Gastrocnemius medialis (tissue), 4 donors: Measurements from ENCODE around the gene GGT7. TPM values are rescaled to one million over a fixed set of nuclear protein-coding genes. Genes with fewer than 3 reads are reported as not detected.

ENCODE experiments used
- ATAC-seq, 2 donors: fragments of 150-250 bp; one replicate each; pipeline ENCODE4 v1.9.1; 2016
- DNase-seq, 2 donors: peaks; one replicate each; pipeline ENCODE4 v3.0.0-alpha.2; 2019
- H3K27ac ChIP-seq, 4 donors: fragments of 200-600 bp; sonication (generic); 1 replicate in 1 of 4; 2 replicates in 3 of 4; pipeline ENCODE4 v1.5.1; 2016 to 2018; ENCODE audit warnings: mild to moderate bottlenecking in 2 of 4, moderate library complexity in 1 of 4
- H3K27me3 ChIP-seq, 3 donors: fragments of 200-600 bp; sonication (generic) in 2 of 3; 1 replicate in 1 of 3; 2 replicates in 2 of 3; pipeline versions ENCODE4 v1.5.1 to v1.6.0; 2016 to 2019; ENCODE audit warnings: mild to moderate bottlenecking in 1 of 3, moderate library complexity in 1 of 3
- H3K36me3 ChIP-seq, 2 donors: fragments of 200-600 bp; sonication (generic) in 1 of 2; one replicate each; pipeline ENCODE4 v1.5.1; 2017 to 2018
- H3K4me1 ChIP-seq, 2 donors: fragments of 200-600 bp; sonication (generic) in 1 of 2; one replicate each; pipeline ENCODE4 v1.5.1; 2016 to 2017; ENCODE audit warnings: mild to moderate bottlenecking in 2 of 2
- H3K4me3 ChIP-seq, 4 donors: fragments of 200-600 bp; sonication (generic) in 3 of 4; 1 replicate in 1 of 4; 2 replicates in 3 of 4; pipeline ENCODE4 v1.5.1; 2016 to 2019; ENCODE audit warnings: mild to moderate bottlenecking in 2 of 4
- H3K9me3 ChIP-seq, 3 donors: fragments of 200-600 bp; sonication (generic) in 2 of 3; 1 replicate in 1 of 3; 2 replicates in 2 of 3; pipeline ENCODE4 v1.5.1; 2016 to 2019
- POLR2A ChIP-seq, 2 donors: fragments of 450-650 bp; IDR thresholded peaks; one replicate each; pipeline ENCODE4 v1.6.1; 2017; ENCODE audit warnings: antibody characterized with exemption in 2 of 2, mild to moderate bottlenecking in 2 of 2, moderate library complexity in 2 of 2
- in situ Hi-C, 4 donors: fragments of 200-750 bp; cut with MboI; loops; one replicate each; pipeline versions ENCODE4 v1.15.0 to v1.8.0; 2017; ENCODE audit warnings: low sequenced_read_pairs in 4 of 4
- intact Hi-C: fragments of 100-400 bp; cut with DNase I; formaldehyde crosslinking; loops from one replicate; pipeline ENCODE4 v1.15.1; 2023; ENCODE audit warnings: low total_unique reads
- total RNA-seq, 4 donors: library from RNA; depleted of rRNA; stranded (reverse); fragments of >200 nt; gene quantifications; one replicate each; pipeline versions ENCODE4 v1.1.0 to v1.2.3, GENCODE V29; 2016
- TF ChIP-seq, protein P1 (sequence below), 5 experiments: fragments of 450-650 bp in 3 of 5; fragments of 200-600 bp in 2 of 5; sonication (generic) in 2 of 5; IDR thresholded peaks in 4 of 5; conservative IDR thresholded peaks in 1 of 5; 1 replicate in 4 of 5; 2 replicates in 1 of 5; pipeline ENCODE4 v1.5.1; 2016 to 2019; ENCODE audit warnings: antibody characterized with exemption in 5 of 5, mild to moderate bottlenecking in 3 of 5, moderate library complexity in 3 of 5

GGT7 gene
- total RNA-seq, 4 donors from 2014 or later, result 11.4 to 54.2 (median 15.4) TPM

DNA sequence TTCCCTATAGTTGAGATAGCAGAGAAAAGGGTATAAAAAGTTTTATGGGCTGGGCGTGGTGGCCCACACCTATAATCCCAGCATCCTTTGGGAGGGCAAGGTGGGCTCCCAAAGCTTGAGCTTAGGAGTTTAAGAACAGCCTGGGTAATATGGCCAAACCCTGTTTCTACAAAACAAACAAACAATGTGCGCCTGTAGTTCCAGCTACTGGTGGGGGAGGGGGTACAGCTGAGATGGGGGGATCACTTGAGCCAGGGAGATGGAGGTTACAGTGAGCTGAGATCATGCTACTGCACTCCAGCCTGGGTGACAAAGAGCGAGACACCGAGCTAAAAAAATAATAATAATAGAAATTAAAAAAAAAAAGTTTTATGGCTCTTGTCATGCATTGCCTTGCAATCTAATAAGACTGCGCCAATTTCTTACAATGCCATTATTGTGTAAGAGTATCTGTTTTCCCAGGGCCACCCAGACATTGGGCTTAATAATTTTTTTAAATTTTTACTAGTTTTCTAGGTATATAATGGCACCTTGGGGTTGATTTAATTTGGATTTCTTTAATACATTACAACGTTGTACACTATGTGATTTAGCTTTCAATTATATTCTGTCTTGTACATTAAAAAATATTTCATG is 7.7 kb upstream of the GGT7 start:
- in situ Hi-C loops (no loop called here), intact Hi-C loops (no loop called here)
- no peak for ATAC-seq
- Histone ChIP-seq H3K9me3 (no peaks in the 10 kb centered on the region), H3K4me3 (no peak overlapping the region), H3K36me3 (peaks cover 0 to 22% of the 10 kb centered on the region in 2 donors), H3K27ac (peak overlapping the region; percentile 20 to 72 (median 42)), H3K4me1 (peaks cover 32 to 38% of the 10 kb centered on the region in 2 donors), H3K27me3 (no peaks in the 10 kb centered on the region)
- DNase-seq, result no peak
- no peak for TF ChIP-seq POLR2A (IDR thresholded peaks at IDR 0.05)
- TF ChIP-seq, protein P1, sequence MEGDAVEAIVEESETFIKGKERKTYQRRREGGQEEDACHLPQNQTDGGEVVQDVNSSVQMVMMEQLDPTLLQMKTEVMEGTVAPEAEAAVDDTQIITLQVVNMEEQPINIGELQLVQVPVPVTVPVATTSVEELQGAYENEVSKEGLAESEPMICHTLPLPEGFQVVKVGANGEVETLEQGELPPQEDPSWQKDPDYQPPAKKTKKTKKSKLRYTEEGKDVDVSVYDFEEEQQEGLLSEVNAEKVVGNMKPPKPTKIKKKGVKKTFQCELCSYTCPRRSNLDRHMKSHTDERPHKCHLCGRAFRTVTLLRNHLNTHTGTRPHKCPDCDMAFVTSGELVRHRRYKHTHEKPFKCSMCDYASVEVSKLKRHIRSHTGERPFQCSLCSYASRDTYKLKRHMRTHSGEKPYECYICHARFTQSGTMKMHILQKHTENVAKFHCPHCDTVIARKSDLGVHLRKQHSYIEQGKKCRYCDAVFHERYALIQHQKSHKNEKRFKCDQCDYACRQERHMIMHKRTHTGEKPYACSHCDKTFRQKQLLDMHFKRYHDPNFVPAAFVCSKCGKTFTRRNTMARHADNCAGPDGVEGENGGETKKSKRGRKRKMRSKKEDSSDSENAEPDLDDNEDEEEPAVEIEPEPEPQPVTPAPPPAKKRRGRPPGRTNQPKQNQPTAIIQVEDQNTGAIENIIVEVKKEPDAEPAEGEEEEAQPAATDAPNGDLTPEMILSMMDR (IDR thresholded peaks at IDR 0.05 in 4 of 5, conservative IDR thresholded peaks at IDR 0.05 in 1 of 5), result no peak

DNA sequence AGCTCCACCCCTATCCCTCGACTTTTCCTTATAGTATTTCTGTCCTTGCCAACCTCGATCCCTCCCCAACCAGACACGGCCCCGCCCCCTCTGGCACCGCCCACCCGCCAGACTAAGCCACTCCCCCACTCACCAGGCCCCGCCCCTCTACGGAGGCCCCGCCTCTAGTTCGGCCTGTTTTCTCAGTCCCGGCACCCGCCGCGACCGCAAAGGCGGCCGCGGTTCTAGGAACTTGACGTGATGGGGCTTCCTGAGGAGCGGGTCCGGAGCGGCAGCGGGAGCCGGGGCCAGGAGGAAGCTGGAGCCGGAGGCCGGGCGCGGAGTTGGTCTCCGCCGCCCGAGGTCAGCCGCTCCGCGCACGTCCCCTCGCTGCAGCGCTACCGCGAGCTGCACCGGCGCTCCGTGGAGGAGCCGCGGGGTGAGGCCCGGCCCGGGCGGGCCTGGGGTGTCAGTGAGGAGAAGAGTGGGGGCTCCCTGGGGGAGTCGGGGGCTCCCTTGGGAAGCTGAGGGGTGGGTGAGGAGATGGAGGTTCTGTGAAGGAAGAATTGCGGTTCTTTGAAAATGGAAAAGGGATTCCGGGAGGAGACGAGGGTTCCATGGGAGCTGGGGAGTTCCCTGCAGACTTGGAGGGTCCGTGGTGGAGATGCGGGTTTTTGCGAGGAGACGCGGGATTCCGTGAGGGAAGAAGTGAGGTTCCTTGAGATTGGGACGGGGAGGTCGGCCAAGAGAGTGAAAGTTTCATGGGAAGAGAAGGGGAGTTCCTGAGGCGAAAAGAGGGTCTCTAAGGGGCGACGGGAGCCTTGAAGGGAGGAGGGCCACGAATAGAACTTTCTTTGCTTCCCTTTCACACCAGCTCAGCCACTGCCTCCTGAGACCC is 4.0 kb upstream of the GGT7 start, which contains the start of gene ACSS2:
ACSS2 (plus strand) TSS at position 207 of the 877 bp plus-strand sequence; CDS start at position 241, 34 bp downstream.
- no peaks in the 10 kb centered on the region for H3K27me3 ChIP-seq
- TF ChIP-seq, protein P1 (IDR thresholded peaks at IDR 0.05 in 4 of 5, conservative IDR thresholded peaks at IDR 0.05 in 1 of 5), result peak in 1 of 5 experiments; percentile 14
- TF ChIP-seq POLR2A (IDR thresholded peaks at IDR 0.05), result peak; percentile 90 to 94
- ATAC-seq (peak; percentile 77 to 83), DNase-seq (no peak)
- intact Hi-C loops, result loop anchor here (1.0 kb wide), 1 partner anchor 79 kb away; the partner anchor contains the start of genes GSS and MYH7B
- peak within 1 kb of the TSS; percentile 87 to 97 (median 96) for H3K27ac ChIP-seq
- no peaks in the 10 kb centered on the region for H3K36me3 ChIP-seq
- H3K4me3 ChIP-seq, result peak within 1 kb of the TSS; percentile 73 to 92 (median 83)
- in situ Hi-C loops, result loop anchor here in 1 of 4 donors (10.0 kb wide), 1 partner anchor 218 kb away; the partner anchor contains the start of gene TRPC4AP
- peaks cover 42 to 55% of the 10 kb centered on the region in 2 donors for H3K4me1 ChIP-seq
- no peaks in the 10 kb centered on the region for H3K9me3 ChIP-seq

DNA sequence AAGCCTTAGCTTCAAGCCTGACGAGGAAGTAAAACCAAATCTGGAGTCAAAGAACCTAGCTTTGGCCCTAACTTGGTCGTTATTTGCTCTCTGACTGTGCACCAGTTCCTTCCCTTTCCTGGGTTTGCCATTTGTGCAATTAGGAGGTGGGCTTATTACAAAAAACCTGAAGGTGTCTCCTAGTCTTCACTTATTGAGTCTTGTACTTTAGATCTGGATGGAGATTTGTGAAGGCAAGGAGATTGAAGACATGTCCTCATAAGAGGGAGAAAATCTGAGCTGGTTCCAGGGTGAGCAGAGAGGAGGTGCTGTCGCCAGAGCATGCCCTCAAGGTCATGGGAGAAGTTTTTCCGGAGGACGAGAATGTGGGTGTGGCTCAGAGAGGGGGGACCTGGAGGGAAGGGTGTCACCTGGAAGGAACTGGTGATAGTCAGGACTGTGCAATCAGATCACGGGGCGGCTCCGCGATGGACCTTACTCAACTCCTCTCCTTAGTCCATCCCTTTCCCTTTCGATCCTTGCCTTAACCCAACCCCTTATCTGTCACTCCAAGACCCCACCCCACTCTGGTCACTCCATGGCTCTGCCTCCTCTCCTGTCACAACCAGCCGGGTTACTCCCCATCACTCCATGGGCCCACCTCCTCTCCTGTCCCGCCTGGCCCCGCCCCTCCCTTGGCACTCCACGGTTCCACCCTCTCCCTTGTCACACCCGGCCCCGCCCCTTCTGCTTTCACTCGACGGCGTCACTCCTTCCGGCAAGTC is 3.2 kb upstream of the GGT7 start:
- intact Hi-C loops (loop anchor here (1.0 kb wide), 1 partner anchor 79 kb away; the partner anchor contains the start of genes GSS and MYH7B), in situ Hi-C loops (loop anchor here in 1 of 4 donors (10.0 kb wide), 1 partner anchor 219 kb away; the partner anchor contains the start of gene TRPC4AP)
- Histone ChIP-seq H3K27me3 (no peaks in the 10 kb centered on the region), H3K4me1 (peaks cover 47 to 56% of the 10 kb centered on the region in 2 donors), H3K9me3 (no peaks in the 10 kb centered on the region), H3K27ac (peak overlapping the region; percentile 87 to 97 (median 96)), H3K4me3 (peak overlapping the region; percentile 32 to 92 (median 74)), H3K36me3 (no peaks in the 10 kb centered on the region)
- DNase-seq, result peak; percentile 98 to 99
- ATAC-seq, result peak in 1 of 2 donors; percentile 49
- TF ChIP-seq, protein P1 (IDR thresholded peaks at IDR 0.05 in 4 of 5, conservative IDR thresholded peaks at IDR 0.05 in 1 of 5), result no peak
- no peak for TF ChIP-seq POLR2A (IDR thresholded peaks at IDR 0.05)

DNA sequence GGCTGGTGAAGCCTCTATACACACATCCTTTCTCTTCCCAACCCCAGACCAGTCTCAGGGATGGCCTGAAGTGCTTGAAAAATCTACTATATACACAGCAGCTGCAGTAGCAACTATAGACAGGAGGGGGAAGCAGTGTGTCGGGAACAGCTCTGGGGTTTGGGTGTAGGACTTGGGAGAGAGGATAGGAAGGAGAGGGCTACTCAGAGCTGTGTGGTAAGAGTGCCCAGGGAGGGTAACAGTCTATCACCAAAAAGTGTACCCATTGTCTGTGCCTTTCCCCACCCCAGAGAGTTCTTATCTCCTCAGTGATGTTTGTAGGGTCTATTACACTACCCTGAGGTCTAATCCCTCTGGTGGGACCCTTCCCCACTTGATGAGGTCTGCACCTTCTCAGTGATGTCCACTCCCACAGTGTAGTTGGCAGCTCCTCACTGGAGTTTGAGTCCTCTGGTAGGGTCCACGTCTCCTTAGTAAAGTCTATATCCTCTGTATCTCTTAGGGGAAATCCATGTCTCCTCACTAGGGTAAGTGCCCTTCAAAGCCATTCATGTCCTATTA is 1.5 kb upstream of the GGT7 start:
- in situ Hi-C loops, result loop anchor here (5.0 to 25.0 kb wide), 5 partner anchors 83 to 221 kb away; partner anchors contain the start of genes TRPC4AP (in 4 of the 4), GSS (in 3 of the 4) and MYH7B (in 3 of the 4)
- no peak overlapping the region for H3K4me3 ChIP-seq
- peak overlapping the region; percentile 87 to 97 (median 96) for H3K27ac ChIP-seq
- TF ChIP-seq POLR2A (IDR thresholded peaks at IDR 0.05), result no peak
- TF ChIP-seq, protein P1 (IDR thresholded peaks at IDR 0.05 in 4 of 5, conservative IDR thresholded peaks at IDR 0.05 in 1 of 5), result peak; percentile 81 to 97 (median 93)
- intact Hi-C loops, result loop anchor here (1.0 to 5.0 kb wide), 4 partner anchors 48 to 273 kb away; partner anchors contain the start of genes EDEM2 and TRPC4AP
- DNase-seq (peak; percentile 74 to 88), ATAC-seq (peak; percentile 54 to 60)
- H3K27me3 ChIP-seq, result no peaks in the 10 kb centered on the region
- H3K36me3 ChIP-seq, result no peaks in the 10 kb centered on the region
- peaks cover 50 to 59% of the 10 kb centered on the region in 2 donors for H3K4me1 ChIP-seq
- no peaks in the 10 kb centered on the region for H3K9me3 ChIP-seq
